Liver (tissue), 9 donors: ENCODE results near the gene MANBA. TPM values are rescaled to one million over a fixed set of nuclear protein-coding genes. Genes with fewer than 3 reads are reported as not detected.
"Not testable (repeated sequence)": the region's sequence is repeated elsewhere in the genome, so short reads cannot be mapped to it uniquely, and the experiment has no call there.

Experiments
- DNase-seq: peaks from one replicate; pipeline ENCODE4 v3.0.0-alpha.2; 2017; ENCODE audit warnings: low spot score
- H3K27ac ChIP-seq, 2 donors: one replicate each; pipeline ENCODE4 v1.7.0; 2013; ENCODE audit warnings: inconsistent platforms in 2 of 2, low read length in 2 of 2, control low read depth in 1 of 2, low read depth in 1 of 2, mild to moderate bottlenecking in 1 of 2
- H3K27me3 ChIP-seq, 4 donors: one replicate each; pipeline versions ENCODE4 v1.6.1 to v1.7.0; 2013; ENCODE audit warnings: low read length in 3 of 4, inconsistent platforms in 1 of 4, mild to moderate bottlenecking in 1 of 4, moderate library complexity in 1 of 4; ENCODE audit not compliant: control insufficient read depth in 4 of 4, insufficient read depth in 4 of 4
- H3K36me3 ChIP-seq, 4 donors: one replicate each; pipeline versions ENCODE4 v1.6.1 to v1.7.0; 2013; ENCODE audit warnings: low read length in 3 of 4, mild to moderate bottlenecking in 3 of 4, low read depth in 1 of 4, moderate library complexity in 1 of 4; ENCODE audit not compliant: control insufficient read depth in 4 of 4, insufficient read depth in 3 of 4
- H3K4me1 ChIP-seq, 4 donors: one replicate each; pipeline versions ENCODE4 v1.6.1 to v1.7.0; 2013; ENCODE audit warnings: low read length in 3 of 4, mild to moderate bottlenecking in 3 of 4, moderate library complexity in 1 of 4; ENCODE audit not compliant: control insufficient read depth in 4 of 4, insufficient read depth in 4 of 4
- H3K4me3 ChIP-seq, 3 donors: one replicate each; pipeline versions ENCODE4 v1.6.1 to v1.7.0; 2013; ENCODE audit warnings: low read length in 3 of 3, control low read depth in 1 of 3, low read depth in 1 of 3, mild to moderate bottlenecking in 1 of 3
- H3K9ac ChIP-seq, 2 donors: one replicate each; pipeline ENCODE4 v1.7.0; 2013; ENCODE audit warnings: low read length in 2 of 2, mild to moderate bottlenecking in 2 of 2, moderate library complexity in 2 of 2, control low read depth in 1 of 2, low read depth in 1 of 2
- H3K9me3 ChIP-seq, 4 donors: one replicate each; pipeline versions ENCODE4 v1.6.1 to v1.7.0; 2013; ENCODE audit warnings: low read length in 3 of 4; ENCODE audit not compliant: control insufficient read depth in 4 of 4
- ATF3 ChIP-seq: IDR thresholded peaks from 2 replicates; pipeline ENCODE4 v1.6.1; 2016; ENCODE audit warnings: antibody characterized with exemption
- CTCF ChIP-seq: fragments of 150-350 bp; IDR thresholded peaks from 2 replicates; pipeline ENCODE4 v1.5.1; 2017; ENCODE audit warnings: improper control_type of control experiment, low read depth, low read length; ENCODE audit not compliant: missing input control
- EGR1 ChIP-seq, 2 donors: IDR thresholded peaks; 2 replicates each; pipeline ENCODE4 v1.6.1; 2016 to 2018; ENCODE audit warnings: antibody characterized with exemption in 2 of 2, low read depth in 2 of 2
- FOXA1 ChIP-seq: IDR thresholded peaks from 2 replicates; pipeline ENCODE4 v1.6.1; 2016; ENCODE audit warnings: antibody characterized with exemption
- FOXA2 ChIP-seq: IDR thresholded peaks from 2 replicates; pipeline ENCODE4 v1.6.1; 2016; ENCODE audit warnings: antibody characterized with exemption
- GABPA ChIP-seq, 2 donors: IDR thresholded peaks in 1 of 2; conservative IDR thresholded peaks in 1 of 2; 2 replicates each; pipeline ENCODE4 v1.6.1; 2016; ENCODE audit warnings: antibody characterized with exemption in 2 of 2, mild to moderate bottlenecking in 1 of 2, moderate library complexity in 1 of 2
- JUND ChIP-seq, 2 donors: IDR thresholded peaks; 2 replicates each; pipeline ENCODE4 v1.6.1; 2016; ENCODE audit warnings: antibody characterized with exemption in 2 of 2
- NR2F2 ChIP-seq: IDR thresholded peaks from 2 replicates; pipeline ENCODE4 v1.6.1; 2016; ENCODE audit warnings: antibody characterized with exemption
- REST ChIP-seq: IDR thresholded peaks from 2 replicates; pipeline ENCODE4 v1.6.1; 2016; ENCODE audit warnings: antibody characterized with exemption, mild to moderate bottlenecking
- RXRA ChIP-seq, 2 donors: IDR thresholded peaks; 2 replicates each; pipeline ENCODE4 v1.6.1; 2017 to 2018; ENCODE audit warnings: antibody characterized with exemption in 2 of 2, mild to moderate bottlenecking in 1 of 2
- SP1 ChIP-seq: IDR thresholded peaks from 2 replicates; pipeline ENCODE4 v1.6.1; 2018; ENCODE audit warnings: antibody characterized with exemption, mild to moderate bottlenecking
- YY1 ChIP-seq: IDR thresholded peaks from 2 replicates; pipeline ENCODE4 v1.6.1; 2016; ENCODE audit warnings: antibody characterized with exemption, mild to moderate bottlenecking
- WGBS: extraction: QIAGEN DNeasy Blood & Tissue Kit; methylation state at CpG from one replicate; pipeline ENCODE4 v1.1.7; 2013; 5-methylcytosine and 5-hydroxymethylcytosine counted together
- polyA plus RNA-seq, 2 donors: library from polyadenylated mRNA; stranded (reverse) in 1 of 2; unstranded in 1 of 2; fragments of 200-250 nt in 1 of 2; fragments of >200 nt in 1 of 2; fragmentation: Nextera tagmentation in 1 of 2; extraction: Ambion mirVana in 1 of 2; gene quantifications; one replicate each; pipeline versions ENCODE4 v1.2.1 to v1.2.3, GENCODE V29; 2013 to 2015
- total RNA-seq, 2 donors: library from RNA; depleted of rRNA; stranded (reverse); fragments of >200 nt; gene quantifications; one replicate each; pipeline ENCODE4 v1.2.3, GENCODE V29; 2014
- donor health status: healthy.
- donor health status: healthy.
- donor health status: healthy.
- donor health status: healthy.
- donor health status: healthy.

Gene MANBA
- total and polyA plus RNA-seq, 4 donors = 7.1 to 24.2 (median 15.5) TPM

GRCh38 chr4:102751941-102752340, 8.8 kb downstream of the MANBA start (continued):
- no peak for TF ChIP-seq CTCF
- no peak for TF ChIP-seq REST

GRCh38 chr4:102743352-102743751, 17.4 kb downstream of the MANBA start:
- H3K9me3 ChIP-seq, H3K36me3 ChIP-seq, H3K4me3 ChIP-seq, H3K27me3 ChIP-seq, H3K4me1 ChIP-seq, DNase-seq, H3K9ac ChIP-seq, H3K27ac ChIP-seq: not testable (repeated sequence)
- 77% methylated on average over 4 of the region's 4 CpGs for WGBS

- not testable (repeated sequence) for H3K9me3 ChIP-seq, DNase-seq, H3K4me1 ChIP-seq, H3K36me3 ChIP-seq, H3K27me3 ChIP-seq, H3K9ac ChIP-seq, H3K4me3 ChIP-seq, H3K27ac ChIP-seq
- 93% methylated on average over 2 of the region's 2 CpGs for WGBS
These were observed 22.0 kb downstream of the MANBA start for GRCh38 chr4:102738802-102739201.

GRCh38 chr4:102736636-102737549, 23.9 kb downstream of the MANBA start:
- TF ChIP-seq SP1 (no peak), REST (no peak), JUND (IDR thresholded peaks at IDR 0.05) (no peak), RXRA (IDR thresholded peaks at IDR 0.05) (no peak), FOXA2 (no peak), EGR1 (IDR thresholded peaks at IDR 0.05; ENCODE audit: low read depth in 2 of 2) (no peak), NR2F2 (no peak), YY1 (no peak), GABPA (IDR thresholded peaks at IDR 0.05 in 1 of 2, conservative IDR thresholded peaks at IDR 0.05 in 1 of 2) (no peak), ATF3 (no peak), FOXA1 (no peak)
- Histone ChIP-seq H3K4me3 (no peak overlapping the region), H3K27me3 (no peaks in the 10 kb centered on the region), H3K27ac (no peak overlapping the region), H3K36me3 (no peaks in the 10 kb centered on the region), H3K9me3 (no peaks in the 10 kb centered on the region), H3K9ac (no peak overlapping the region), H3K4me1 (no peaks in the 10 kb centered on the region)
- no peak for DNase-seq
- 95% methylated on average over 11 of the region's 11 CpGs for WGBS
